Ovary (tissue), 3 donors: Measurements from ENCODE around the gene FER.

Source experiments
- CTCF ChIP-seq, 3 donors: fragments of 450-650 bp in 2 of 3; fragments of 200-600 bp in 1 of 3; IDR thresholded peaks; one replicate each; pipeline versions ENCODE4 v1.5.1 to v1.8.0; 2016 to 2022; ENCODE audit warnings: antibody characterized with exemption in 3 of 3, mild to moderate bottlenecking in 1 of 3
- POLR2A ChIP-seq: fragments of 450-650 bp; IDR thresholded peaks from one replicate; pipeline ENCODE4 v1.6.1; 2017; ENCODE audit warnings: antibody characterized with exemption, mild to moderate bottlenecking, moderate library complexity
- donor health status: DM: no; HTN: no; CAD: no.

DNA sequence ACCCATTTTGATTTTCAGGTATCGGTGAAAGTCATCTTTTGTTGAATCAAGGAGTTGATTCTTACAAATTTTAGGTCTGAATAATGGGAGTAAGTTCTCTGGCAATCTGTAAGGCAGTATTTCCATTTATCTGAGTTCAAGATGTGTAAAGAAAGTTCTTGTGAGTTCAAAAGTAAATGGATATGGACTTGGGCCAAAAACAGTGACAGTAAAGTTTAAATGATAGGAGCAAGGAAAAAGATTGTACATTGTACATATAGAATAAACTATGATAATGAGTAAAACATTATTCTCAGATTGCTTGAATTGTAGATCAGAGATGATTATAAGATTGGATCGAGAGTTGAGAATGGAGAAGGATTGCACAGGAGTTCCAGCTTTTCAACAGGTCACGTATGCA, 332.8 kb downstream of the FER start:
- TF ChIP-seq POLR2A (no peak), CTCF (IDR thresholded peaks at IDR 0.05) (no peak)
